Stimulated activated CD4-positive, alpha-beta T cell treated with anti-CD3 and anti-CD28 coated beads, Interleukin-4, amount 100 ng/mL, for 1 hour (primary cell): ENCODE results near the gene GPR152.

Experiments used
- DNase-seq: peaks from one replicate; pipeline ENCODE4 v3.0.0-alpha.2; 2020

The GPR152 gene

GRCh38 chr11:67438158-67438902, 14.2 kb downstream of the GPR152 start:
- DNase-seq = peak; percentile 77

GRCh38 chr11:67437809-67438157, 14.7 kb downstream of the GPR152 start:
- no peak for DNase-seq

- peak; percentile 70 for DNase-seq
Observed at GRCh38 chr11:67437082-67437808, 15.3 kb downstream of the GPR152 start, which contains the start of gene PTPRCAP. PTPRCAP (minus strand) TSS chr11:67437682; CDS start chr11:67437619, 63 bp downstream.

DNA sequence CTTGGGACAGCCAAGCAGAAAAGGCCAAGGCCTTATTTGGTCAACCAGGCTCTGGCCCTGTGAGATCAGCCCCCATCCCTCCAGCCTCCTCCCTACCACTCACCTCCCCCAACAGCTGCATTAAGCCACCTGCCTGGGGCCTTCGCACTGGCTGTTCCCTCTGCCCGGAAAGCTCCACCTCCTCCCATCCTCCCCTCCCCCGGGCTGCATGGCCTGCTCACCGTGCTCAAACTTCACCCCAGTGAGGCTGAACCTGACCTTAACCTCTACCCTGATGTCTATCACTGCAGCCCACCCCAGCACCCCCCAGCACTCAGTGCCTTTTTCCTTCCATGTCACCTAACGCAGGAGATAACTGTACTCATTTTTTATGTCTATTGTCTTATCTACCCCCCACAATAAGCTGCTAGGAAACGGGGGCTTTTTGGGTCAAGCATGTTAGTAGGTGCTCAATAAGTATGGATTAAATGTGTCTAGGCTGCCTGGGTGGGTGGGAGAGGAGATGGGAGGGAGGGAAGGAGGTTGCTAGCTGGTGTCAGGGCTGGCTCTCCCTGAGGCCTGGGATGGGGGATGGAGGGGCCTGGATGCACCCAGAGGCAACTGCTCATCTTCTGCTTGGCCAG, 16.0 kb downstream of the GPR152 start:
- peak; percentile 73 for DNase-seq

GRCh38 chr11:67435727-67436458, 16.6 kb downstream of the GPR152 start:
- no peak for DNase-seq

GRCh38 chr11:67435031-67435726, 17.4 kb downstream of the GPR152 start:
- peak; percentile 32 for DNase-seq

DNA sequence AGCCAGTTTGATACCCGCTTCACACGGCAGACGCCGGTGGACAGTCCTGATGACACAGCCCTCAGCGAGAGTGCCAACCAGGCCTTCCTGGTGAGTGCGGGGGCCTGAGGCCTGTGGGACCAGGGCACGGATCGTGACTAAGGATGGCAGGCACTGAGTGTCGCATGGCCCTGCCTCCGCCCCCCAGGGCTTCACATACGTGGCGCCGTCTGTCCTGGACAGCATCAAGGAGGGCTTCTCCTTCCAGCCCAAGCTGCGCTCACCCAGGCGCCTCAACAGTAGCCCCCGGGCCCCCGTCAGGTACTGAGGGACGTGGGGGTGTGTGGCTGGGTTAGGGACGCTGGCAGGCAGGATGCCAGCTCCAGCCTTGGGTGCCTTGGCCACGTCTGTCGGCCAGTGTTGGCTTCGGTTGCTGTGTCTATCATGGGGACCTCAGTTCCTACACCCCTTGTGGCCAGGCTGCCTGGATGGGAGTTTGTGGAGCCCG, 18.1 kb downstream of the GPR152 start:
- peak; percentile 26 for DNase-seq

GRCh38 chr11:67433536-67434394, 18.8 kb downstream of the GPR152 start:
- no peak for DNase-seq

- no peak for DNase-seq
Observed at GRCh38 chr11:67432655-67433349, 19.7 kb downstream of the GPR152 start.

GRCh38 chr11:67431346-67432249, 20.9 kb downstream of the GPR152 start:
- DNase-seq = no peak

GRCh38 chr11:67429722-67430121, 22.8 kb downstream of the GPR152 start:
- DNase-seq = no peak

- no peak for DNase-seq
Observed at GRCh38 chr11:67429038-67429668, 23.4 kb downstream of the GPR152 start.

DNA sequence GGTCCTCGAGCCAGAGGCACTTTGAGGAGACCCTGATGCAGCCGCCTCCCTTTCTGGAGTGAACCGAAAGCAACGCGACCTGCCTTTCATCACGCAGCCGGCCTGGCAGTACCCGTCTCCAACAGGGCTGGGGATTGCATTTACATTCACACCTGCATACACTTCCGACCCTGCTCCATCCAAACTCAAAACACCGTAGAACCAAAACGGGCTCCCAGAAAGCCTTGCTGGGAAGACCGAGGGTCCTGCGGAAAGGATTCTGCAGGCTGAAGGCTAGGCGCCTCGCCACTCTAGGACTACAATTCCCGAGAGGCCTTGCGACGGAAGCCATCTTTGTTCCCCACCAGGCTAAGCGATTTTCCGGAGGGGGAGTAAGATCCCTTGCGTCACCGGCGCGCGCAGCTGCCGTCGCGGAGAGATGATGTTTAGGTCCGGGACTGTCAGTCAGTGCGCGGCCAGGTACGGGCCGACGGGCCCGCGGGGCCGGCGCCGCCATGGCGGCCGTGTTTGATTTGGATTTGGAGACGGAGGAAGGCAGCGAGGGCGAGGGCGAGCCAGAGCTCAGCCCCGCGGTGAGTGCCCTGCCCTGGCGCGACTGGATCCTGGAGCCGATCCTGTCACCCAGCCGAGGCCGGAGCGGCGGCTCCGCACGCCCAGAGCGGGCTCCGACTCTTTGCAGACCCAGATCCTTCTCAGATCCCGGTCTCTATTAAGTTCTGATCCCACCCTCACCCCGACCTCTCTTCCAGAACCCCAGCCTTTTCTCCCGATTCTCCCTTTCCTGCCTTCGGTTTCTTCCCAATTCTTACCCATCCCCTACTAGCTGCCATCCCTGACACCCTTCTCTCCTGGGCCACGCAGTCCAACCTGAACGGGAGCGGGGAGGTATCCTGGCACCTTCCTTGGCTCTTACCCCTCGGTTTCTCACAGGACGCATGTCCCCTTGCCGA, 24.2 kb downstream of the GPR152 start, which contains the start of gene RPS6KB2:
TSS of gene RPS6KB2 (plus strand) at position 443 of the 950 bp plus-strand sequence. CDS start at position 495, 52 bp downstream.
- peak; percentile 99 for DNase-seq

DNA sequence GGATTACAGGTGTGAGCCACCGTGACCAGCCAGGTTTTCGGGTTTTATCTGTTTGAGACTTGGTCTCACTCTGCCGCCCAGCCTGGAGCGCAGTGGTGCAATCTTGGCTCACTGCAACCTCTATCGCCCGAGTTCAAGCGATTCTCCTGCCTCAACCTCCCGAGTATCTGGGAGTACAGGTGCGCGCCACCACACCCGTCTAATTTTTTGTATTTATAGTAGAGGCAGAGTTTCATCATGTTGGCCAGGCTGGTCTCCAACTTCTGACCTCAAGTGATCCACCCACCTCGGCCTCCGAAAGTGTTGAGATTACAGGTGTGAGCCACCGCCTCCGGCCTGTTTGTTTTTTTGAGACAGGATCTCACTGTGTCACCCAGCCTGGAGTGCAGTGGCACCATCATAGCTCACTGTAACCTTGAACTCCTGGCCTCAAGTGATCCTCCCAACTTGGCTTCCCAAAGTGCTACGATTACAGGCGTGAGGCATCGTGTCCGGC, 25.1 kb downstream of the GPR152 start:
- peak; percentile 18 for DNase-seq

DNA sequence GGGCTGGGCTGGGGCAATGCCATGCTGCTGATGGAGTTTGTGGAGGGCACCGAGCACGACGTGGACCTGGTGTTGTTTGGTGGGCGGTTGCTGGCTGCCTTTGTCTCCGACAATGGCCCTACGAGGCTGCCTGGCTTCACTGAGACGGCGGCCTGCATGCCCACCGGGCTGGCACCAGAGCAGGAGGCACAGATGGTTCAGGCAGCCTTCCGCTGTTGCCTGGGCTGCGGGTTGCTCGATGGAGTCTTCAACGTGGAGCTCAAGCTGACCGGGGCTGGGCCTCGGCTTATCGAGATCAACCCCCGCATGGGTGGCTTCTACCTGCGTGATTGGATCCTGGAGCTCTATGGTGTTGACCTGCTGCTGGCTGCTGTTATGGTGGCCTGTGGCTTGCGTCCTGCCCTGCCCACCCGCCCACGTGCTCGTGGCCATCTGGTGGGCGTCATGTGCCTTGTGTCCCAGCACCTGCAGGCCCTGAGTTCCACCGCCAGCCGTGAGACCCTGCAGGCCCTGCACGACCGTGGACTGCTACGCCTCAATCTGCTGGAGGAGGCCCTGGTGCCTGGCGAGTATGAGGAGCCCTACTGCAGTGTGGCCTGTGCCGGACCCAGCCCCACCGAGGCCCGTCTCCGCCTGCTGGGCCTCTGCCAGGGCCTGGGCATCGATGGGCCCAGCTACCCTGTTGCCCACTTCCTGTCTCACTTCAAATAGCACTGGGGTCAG, 28.5 kb downstream of the GPR152 start:
- DNase-seq = no peak

DNA sequence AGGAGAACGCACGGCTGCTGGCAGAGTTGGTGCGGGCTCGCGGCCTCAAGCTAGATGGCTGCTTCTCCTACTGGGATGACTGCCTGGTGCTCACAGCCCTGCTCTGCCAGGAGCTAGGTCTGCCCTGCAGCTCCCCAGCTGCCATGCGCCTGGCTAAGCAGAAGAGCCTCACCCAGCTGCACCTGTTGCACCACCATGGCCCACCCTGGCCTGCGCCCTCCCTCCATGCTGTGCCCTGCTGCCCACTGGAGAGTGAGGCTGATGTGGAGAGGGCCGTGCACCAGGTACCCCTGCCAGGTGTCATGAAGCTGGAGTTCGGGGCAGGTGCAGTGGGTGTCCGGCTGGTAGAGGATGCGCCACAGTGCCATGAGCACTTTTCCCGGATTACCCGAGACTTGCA, 29.1 kb downstream of the GPR152 start:
- no peak for DNase-seq

DNA sequence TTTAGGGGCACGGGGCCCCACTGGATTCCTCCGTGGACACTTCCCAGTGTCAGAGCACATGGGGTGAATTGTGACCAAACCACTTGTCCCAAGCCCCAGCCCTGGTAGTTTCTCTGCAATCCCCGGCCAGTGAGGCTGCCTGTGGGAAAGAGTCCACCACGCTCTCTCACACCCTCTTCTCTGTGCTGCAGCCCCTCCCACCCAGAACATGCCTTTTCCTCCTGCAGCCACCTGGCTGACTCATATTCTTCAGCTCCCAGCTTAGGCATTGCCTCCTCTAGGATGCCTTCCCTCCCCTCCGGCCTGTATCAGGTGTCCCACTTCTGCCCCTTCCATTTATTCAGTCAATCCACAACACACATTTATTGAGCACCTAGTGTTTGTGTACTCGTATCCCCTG, 29.6 kb downstream of the GPR152 start:
- DNase-seq = no peak
